ENCODE measurements around the gene DOK3.
A peak's percentile ranks its signal among the peaks of the same experiment; 100 is the strongest.

Gene DOK3

DNA sequence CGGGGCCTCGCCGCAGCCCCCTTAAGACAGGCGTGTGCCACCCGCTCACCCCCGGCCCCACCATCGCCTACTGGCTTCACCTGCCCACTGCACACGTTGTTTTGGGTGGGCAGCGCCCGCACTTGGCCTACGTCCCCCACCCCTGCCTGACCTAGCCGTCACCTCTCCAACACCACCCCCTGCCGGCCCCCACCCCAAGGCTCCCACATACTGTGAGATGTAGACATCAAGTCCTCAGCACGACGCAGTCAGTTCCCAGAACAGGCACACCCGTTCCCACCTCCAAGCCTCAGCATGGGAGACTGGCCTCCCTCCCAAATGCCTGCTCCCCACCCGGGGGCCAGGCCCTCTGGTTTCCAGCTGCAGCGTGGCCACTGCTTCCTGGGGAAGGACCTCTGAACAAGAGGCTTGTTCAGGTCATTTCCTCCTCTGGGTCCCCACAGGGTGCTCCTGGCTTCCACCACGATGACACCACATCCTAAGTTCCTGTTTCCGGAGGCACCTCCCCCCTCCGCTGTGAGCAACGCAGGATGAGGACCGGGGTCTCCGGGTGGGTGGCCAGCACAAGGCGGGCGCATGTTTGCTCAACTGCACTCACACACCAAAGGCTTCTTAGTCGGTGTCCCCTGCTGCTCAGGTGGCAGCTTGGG, 47.5 kb downstream of the DOK3 start:
- no peak overlapping the region for H3K4me3 ChIP-seq (ENCODE audit: low read length)
- DNase-seq (ENCODE audit: low read depth): no peak
- TF ChIP-seq, protein P1, sequence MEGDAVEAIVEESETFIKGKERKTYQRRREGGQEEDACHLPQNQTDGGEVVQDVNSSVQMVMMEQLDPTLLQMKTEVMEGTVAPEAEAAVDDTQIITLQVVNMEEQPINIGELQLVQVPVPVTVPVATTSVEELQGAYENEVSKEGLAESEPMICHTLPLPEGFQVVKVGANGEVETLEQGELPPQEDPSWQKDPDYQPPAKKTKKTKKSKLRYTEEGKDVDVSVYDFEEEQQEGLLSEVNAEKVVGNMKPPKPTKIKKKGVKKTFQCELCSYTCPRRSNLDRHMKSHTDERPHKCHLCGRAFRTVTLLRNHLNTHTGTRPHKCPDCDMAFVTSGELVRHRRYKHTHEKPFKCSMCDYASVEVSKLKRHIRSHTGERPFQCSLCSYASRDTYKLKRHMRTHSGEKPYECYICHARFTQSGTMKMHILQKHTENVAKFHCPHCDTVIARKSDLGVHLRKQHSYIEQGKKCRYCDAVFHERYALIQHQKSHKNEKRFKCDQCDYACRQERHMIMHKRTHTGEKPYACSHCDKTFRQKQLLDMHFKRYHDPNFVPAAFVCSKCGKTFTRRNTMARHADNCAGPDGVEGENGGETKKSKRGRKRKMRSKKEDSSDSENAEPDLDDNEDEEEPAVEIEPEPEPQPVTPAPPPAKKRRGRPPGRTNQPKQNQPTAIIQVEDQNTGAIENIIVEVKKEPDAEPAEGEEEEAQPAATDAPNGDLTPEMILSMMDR (conservative IDR thresholded peaks at IDR 0.05; ENCODE audit: low read length): no peak

DNA sequence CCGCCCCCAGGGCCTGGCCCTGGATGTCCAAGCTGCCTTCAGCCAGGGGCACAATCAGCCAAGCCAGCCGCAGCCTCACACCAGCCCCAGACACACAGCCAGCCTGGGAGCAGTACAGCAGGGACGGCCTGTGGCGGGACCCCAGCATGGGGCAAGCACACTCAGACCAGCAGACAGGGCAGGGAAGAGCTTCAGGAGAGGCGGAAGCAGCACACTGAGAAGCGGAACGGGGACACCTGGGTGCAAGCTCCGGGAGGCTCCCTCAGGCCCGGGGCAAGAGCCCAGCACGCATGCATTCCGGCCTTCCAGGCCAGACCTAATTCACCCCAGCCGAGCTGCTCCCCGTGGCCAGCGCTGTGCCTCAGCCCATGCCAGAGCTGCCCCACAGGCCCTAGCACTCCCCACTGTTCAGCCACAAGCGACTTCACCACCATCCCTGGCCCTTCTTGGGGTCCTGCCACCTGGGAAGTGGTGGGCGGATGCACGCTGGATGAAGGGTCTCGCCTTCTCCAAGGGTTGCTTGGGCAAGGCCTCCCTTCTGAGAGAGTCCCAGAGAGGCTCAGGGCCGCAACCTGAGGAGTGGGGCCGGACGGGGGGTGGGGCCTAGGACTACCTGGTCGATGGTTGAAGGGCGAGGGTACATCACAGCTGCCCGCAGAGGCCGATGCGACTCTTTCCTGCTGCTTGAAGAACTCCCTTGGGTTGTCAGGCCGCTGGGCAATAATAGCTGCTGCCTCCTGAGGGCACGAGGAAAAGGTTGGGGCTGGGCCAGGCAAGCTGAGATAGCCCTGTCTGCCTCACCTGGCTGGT, 49.6 kb downstream of the DOK3 start:
- TF ChIP-seq, protein P1 (conservative IDR thresholded peaks at IDR 0.05; ENCODE audit: low read length): no peak
- no peak overlapping the region for H3K4me3 ChIP-seq (ENCODE audit: low read length)
- DNase-seq (ENCODE audit: low read depth): no peak

DNA sequence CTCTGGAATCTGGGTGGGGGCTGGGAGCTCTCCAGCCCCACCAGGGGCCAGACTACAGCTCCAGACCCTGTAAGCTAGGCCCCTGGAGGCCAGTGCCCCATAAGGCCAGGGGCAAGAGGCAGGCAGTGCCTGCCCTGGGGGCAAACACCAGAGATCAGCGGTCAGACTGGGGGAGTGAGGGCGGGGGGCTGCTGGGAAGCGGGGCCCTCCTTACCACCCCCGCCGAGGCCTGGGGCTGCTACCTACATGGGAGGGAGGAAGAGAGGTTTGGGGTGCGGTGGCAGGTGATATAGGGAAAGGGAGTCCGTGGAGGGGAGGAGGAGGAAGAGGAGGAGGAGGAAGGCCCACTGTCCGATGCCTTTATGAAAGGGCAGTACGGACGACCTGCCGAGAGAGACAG, 50.3 kb downstream of the DOK3 start:
- no peak for DNase-seq (ENCODE audit: low read depth)
- TF ChIP-seq, protein P1 (conservative IDR thresholded peaks at IDR 0.05; ENCODE audit: low read length): no peak
- no peak overlapping the region for H3K4me3 ChIP-seq (ENCODE audit: low read length)

DNA sequence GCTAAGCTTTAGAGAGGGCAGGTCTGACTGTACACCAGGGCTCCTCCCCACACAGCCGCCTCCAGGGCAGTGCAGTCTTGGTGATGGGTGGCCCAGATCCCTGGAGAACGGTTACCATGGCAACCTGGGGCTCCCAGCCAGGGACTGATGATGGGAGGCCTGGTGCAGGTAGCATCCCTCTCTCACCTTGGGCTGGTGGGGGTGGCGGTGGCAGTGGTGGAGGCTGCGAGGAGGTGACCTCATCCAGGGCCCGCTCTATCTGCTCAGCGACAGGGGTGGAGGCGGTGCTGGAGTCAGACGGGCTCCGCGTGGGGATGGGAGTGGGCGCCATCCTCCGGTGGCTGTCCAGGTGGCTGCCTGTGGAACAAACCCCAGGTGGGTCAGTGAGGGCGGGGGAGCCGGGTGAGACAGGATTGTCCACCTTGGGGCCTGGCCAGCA, 50.7 kb downstream of the DOK3 start:
- no peak for DNase-seq (ENCODE audit: low read depth)
- no peak overlapping the region for H3K4me3 ChIP-seq (ENCODE audit: low read length)
- TF ChIP-seq, protein P1 (conservative IDR thresholded peaks at IDR 0.05; ENCODE audit: low read length): no peak

DNA sequence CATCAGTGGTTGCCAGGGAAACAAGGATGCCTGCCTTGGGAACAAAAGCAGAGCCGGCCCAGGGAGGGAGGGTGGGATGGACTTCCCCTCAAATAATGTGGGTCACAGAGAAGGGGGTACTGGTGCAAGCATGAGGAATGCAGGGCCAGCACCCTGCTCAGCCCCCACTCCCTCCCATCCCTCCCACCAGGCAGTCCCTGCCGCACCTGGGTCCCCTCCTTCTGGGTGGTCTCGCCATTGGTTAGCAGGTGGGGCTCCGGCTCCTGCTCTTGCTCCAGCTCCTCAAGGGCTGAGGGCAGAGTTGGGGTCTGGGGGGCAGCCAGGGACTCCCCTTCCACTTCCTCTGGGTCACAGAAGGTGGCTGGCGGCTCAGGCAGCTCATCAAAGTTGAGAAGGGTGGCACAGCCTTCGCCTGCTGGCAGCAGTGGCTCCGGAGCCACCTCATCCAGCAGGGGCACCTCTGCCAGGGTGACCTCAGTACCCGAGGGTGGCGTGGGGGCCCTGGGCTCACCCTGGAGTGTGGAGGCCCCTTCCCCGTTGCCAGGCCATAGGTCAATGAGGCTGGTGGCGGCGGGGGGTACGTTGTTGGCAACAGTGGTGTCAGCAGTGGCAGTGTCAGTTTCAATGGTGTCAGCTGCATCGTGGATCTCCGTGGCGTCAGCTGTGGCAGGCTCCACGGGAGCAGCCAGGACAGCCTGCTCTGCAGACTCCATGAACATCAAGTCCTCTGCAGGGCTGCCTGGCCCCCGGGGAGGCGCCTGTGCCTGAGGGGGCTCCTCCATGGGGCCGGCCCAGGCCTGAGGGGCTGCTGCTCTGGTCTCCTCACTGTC, 51.6 kb downstream of the DOK3 start:
- no peak overlapping the region for H3K4me3 ChIP-seq (ENCODE audit: low read length)
- TF ChIP-seq, protein P1 (conservative IDR thresholded peaks at IDR 0.05; ENCODE audit: low read length): no peak
- no peak for DNase-seq (ENCODE audit: low read depth)

DNA sequence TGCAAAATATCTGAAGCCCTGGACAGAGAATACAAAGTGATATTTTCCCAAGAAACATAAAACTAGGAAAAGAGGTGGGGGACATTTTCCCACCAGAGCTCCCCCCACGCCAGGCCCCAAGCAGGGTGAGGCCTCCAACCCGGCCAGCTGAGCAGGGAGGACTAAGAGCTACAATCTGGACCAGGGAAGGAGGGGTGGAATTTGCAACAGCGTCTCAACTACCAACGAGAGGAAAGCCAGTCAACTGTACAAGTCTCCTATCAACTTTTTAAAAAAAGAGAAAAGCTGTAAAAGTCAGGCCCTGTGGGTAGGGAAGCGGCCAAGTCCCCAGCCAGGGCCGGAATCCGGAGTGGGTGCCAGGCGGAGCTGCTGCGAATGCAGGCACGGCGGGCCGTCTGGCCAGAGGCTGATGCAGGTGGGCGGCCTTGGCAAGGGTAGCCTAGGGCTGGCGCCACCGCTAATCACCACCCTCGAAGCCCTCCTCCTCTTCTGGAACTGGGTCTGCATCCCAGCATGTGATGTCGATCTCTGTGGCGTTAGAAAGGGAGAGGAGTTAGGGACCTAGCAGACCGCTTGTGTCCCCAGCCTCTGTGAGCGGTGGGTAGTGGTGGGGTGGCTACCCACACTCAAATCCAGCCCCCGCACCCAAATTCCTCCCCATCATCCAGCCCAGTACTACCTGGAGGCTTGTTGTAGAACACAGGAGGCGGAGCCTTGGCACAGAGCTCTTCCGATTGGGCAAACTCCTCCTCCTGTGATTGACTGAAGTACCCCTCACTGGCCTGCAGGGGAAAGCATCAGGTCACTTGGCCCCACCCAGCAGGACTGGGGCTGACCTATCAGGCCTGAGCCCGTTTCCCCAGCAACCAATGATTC, 52.4 kb downstream of the DOK3 start:
- H3K4me3 ChIP-seq (ENCODE audit: low read length): no peak overlapping the region
- TF ChIP-seq, protein P1 (conservative IDR thresholded peaks at IDR 0.05; ENCODE audit: low read length): peak; percentile 60
- peak; percentile 96 for DNase-seq (ENCODE audit: low read depth)
